COLO829 (cell line): Measurements from ENCODE around the gene WDR35.

Source experiments
- DNase-seq: peaks from one replicate; pipeline ENCODE4 v3.0.0; 2012; ENCODE audit warnings: low spot score

Gene WDR35

DNA sequence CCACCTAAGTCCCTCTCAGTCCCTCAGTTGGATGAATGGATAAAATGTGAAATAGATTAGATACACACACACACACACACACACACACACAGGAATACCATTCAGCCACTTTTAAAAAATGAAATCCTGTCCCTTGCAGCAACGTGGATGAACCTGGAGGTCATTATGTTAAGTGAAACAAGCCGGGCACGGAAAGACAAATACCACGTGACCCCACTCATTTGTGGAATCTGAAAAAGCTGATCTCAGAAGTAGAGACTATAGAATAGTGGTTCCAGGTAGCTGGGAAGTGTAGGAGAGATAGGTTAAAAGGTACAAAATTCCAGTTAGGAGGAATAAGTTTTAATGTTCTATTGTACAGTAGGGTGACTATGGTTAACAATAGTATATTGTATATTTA is 119.1 kb downstream of the WDR35 start:
- DNase-seq, result no peak

DNA sequence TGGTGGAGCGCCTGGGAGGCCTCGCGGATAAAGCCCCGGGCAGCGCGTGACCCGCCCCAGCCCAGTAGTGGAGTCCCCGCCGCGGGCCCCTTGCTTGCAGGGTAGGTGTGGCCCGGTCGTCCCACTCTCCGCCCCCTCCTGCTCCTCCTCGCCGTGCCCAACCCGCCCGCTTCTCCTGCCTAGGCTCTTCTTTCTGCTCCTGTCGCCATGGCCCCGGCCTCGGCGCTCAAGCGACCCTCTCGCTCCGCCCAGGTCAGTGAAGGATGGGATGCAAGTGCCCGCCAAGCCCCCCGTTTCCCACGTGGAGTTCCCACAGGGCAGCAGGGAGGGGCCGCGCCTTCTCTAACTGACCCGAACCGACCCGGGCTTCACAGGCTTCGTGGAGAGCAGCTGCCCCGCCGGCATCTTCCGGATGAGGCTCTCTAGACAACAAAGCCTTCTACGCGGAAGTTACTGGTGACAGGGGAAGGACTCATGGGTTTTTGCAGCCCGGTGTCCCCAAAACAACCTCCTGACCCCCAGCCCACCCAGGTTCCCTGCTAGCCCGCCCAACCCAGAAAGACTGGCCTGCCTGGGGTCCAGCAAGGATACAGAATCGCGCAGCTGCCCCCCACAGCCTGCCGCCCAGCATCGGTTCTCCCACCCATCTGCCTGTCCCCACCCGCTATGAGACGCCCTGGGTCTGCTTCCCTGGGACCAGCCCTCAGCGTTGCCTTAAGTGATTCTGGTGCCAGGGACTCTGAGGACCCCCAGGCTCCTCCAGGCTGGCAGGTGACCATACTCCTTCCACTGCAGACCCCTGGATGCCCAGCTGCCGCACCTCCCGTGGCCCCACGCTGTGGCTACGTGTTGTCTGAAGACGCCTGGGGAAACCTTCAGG is 121.0 kb downstream of the WDR35 start:
- DNase-seq, result no peak

GRCh38 chr2:19868224-19868623 is 121.7 kb downstream of the WDR35 start:
- no peak for DNase-seq

DNA sequence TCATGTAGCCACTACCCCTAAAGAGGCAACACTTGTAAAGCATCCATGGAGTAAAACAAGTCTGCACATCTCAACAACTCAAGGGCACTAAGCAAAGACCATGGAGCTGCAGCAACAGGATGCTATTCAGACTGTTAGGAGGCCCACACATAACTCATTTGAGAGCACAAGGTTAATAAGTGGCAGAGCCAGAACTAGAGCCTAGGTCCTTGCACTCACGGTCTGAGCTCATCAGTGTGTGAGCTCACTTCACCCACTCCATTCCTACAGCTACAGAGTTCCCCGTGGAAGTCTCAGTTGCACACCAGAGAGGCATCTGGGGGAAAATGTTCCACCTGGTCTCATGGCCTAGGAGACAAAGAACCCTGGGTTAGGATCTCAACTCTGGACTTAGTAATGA is 123.1 kb downstream of the WDR35 start:
- DNase-seq, result no peak

- no peak for DNase-seq
Observed at GRCh38 chr2:19865151-19865550, 124.8 kb downstream of the WDR35 start.

GRCh38 chr2:19864381-19864780 is 125.5 kb downstream of the WDR35 start:
- no peak for DNase-seq

DNA sequence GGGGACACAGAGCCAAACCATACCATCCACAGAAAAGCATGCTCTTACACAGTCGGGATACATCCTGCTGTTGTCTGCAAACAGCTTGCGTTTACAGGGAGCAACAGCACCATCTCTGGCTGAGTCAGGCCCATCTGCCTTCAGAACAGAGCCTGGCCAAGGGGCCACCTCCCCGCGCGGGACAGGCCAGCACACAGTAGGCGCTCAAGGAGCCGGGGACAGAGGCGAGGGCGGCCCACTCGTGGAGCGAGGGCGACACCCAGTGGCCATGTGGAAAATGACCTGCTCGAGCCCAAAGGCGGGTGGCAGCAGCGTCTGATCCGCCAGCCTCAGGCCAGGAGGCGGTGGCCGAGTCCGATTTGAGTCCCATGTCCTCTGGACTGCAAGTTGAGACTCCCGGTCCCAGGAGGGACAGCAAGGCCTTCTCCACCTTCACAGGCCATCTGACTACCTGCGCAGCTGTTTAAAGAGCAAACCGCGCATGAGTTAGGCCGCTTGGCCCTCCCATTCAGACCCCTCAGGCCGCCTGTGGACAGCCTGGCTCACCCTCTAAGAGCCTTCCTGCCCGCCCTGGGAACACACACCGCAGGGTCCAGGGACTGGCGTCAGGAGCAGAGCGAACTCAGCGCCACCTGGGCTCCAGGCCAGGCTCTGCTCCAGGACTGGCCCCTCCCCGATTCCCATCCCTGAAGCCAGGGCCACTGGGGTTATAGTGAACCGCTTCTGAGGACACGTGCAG is 126.4 kb downstream of the WDR35 start:
- peak; percentile 45 for DNase-seq

- no peak for DNase-seq
Observed at GRCh38 chr2:19861813-19862212, 128.1 kb downstream of the WDR35 start.
